Measurements from ENCODE around the gene ZNF41. TPM values are rescaled to one million over a fixed set of nuclear protein-coding genes. Genes with fewer than 3 reads are reported as not detected.
A peak's percentile ranks its signal among the peaks of the same experiment; 100 is the strongest.

The ZNF41 gene
- total and polyA plus RNA-seq, 2 of the 8 experiments (the other 6 are each of a cell fraction or from before 2014, with no cell fraction given): 1.8 to 5.3 TPM

GRCh38 chrX:47523713-47524166 is 40.7 kb upstream of the ZNF41 start:
- FAIRE-seq: no peak
- CTCF ChIA-PET (ENCODE audit: partially characterized antibody): interaction anchor here (0.7 to 5.7 kb wide), 22 partner anchors 8 to 362 kb away, joined by 3 to 33 read pairs (median 4); no protein-coding TSS in a partner anchor
- Histone ChIP-seq H3K23ac (ENCODE audit: insufficient read length) (no peak overlapping the region), H3K79me1 (ENCODE audit: low read depth, low read length) (no peaks in the 10 kb centered on the region), H3K79me2 (ENCODE audit: control insufficient read depth in 1 of 2, insufficient read depth in 2 of 2, low read length in 2 of 2) (no peaks in the 10 kb centered on the region), H3K4me2 (ENCODE audit: insufficient read depth in 1 of 2, low read depth in 2 of 2, low read length in 2 of 2) (peak overlapping the region; percentile 20 to 80), H2AFZ (ENCODE audit: low read length) (no peak overlapping the region), H3K4me3 (ENCODE audit: extremely low read depth in 1 of 4, insufficient read depth in 2 of 4, low read depth in 3 of 4, low read length in 4 of 4) (peak overlapping the region; percentile 20 to 68 (median 49)), H4K5ac (ENCODE audit: insufficient read length, low read depth, low read length) (no peak overlapping the region), H2AK5ac (ENCODE audit: low read depth, low read length) (no peak overlapping the region), H3K14ac (ENCODE audit: insufficient read length) (no peak overlapping the region), H3K4ac (replicated peaks; ENCODE audit: insufficient read length, low read depth, low read length) (no peak overlapping the region), H3K18ac (ENCODE audit: extremely low read depth, low read length) (no peak overlapping the region; the same call in 1 of the 2 replicates), H3K23me2 (ENCODE audit: low read depth, low read length) (peaks cover 2% of the 10 kb centered on the region; the same call in 1 of the 2 replicates), H3K9ac (replicated peaks in 1 of 4; ENCODE audit: extremely low read depth in 1 of 4, low read depth in 3 of 4, low read length in 3 of 4) (peak overlapping the region in 3 of 4 experiments; percentile 25 to 59 (median 47); a peak in 6 of 7 replicates), H3K36me3 (ENCODE audit: control insufficient read depth in 2 of 4, insufficient read depth in 4 of 4, low read length in 3 of 4) (no peaks in the 10 kb centered on the region), H2BK5ac (ENCODE audit: low read depth, low read length) (no peak overlapping the region), H3K56ac (replicated peaks; ENCODE audit: insufficient read length, low read depth, low read length) (no peak overlapping the region), H4K8ac (ENCODE audit: extremely low read depth, insufficient read depth, low read length) (no peak overlapping the region), H3K27ac (ENCODE audit: low read depth, low read length) (no peak overlapping the region), H4K91ac (replicated peaks; ENCODE audit: insufficient read length, low read length) (no peak overlapping the region), H4K20me1 (replicated peaks in 1 of 2; ENCODE audit: control insufficient read depth in 1 of 2, insufficient read depth in 2 of 2, low read length in 2 of 2) (no peaks in the 10 kb centered on the region), H2BK15ac (ENCODE audit: low read length) (no peak overlapping the region), H2BK12ac (ENCODE audit: low read depth, low read length) (no peak overlapping the region), H3K27me3 (replicated peaks in 1 of 4; ENCODE audit: control insufficient read depth in 3 of 4, extremely low read depth in 1 of 4, insufficient read depth in 3 of 4, low read length in 3 of 4) (peaks cover 0 to 3% (median 0%) of the 10 kb centered on the region in 4 experiments; a peak in 1 of 7 replicates), H2BK120ac (replicated peaks; ENCODE audit: low read depth, low read length) (no peak overlapping the region), H2BK20ac (ENCODE audit: low read length) (no peak overlapping the region), H3K4me1 (replicated peaks in 1 of 4; ENCODE audit: control insufficient read depth in 3 of 4, insufficient read depth in 4 of 4, low read length in 3 of 4) (peaks cover 0 to 3% (median 1%) of the 10 kb centered on the region in 4 experiments; a peak in 2 of 7 replicates), H3K9me3 (ENCODE audit: insufficient read depth in 2 of 2, low read depth in 1 of 2, low read length in 1 of 2) (no peaks in the 10 kb centered on the region)
- peak; percentile 33 for TF ChIP-seq KDM4A (IDR thresholded peaks at IDR 0.05; ENCODE audit: low read depth, low read length, severe bottlenecking)
- no peak for TF ChIP-seq CREB1 (IDR thresholded peaks at IDR 0.05)
- TF ChIP-seq POLR2A (IDR thresholded peaks at IDR 0.05; ENCODE audit: control extremely low read depth in 1 of 2, low read depth in 2 of 2, low read length in 2 of 2): no peak
- TF ChIP-seq SIRT6 (IDR thresholded peaks at IDR 0.05; ENCODE audit: low read length): no peak
- peak; percentile 62; the same call in 1 of the 2 replicates for TF ChIP-seq E2F6 (IDR thresholded peaks at IDR 0.05)
- TF ChIP-seq PHF8 (conservative IDR thresholded peaks at IDR 0.05; ENCODE audit: low read depth, low read length): peak; percentile 41
- TF ChIP-seq TCF12 (IDR thresholded peaks at IDR 0.05; ENCODE audit: low read depth, low read length): no peak
- 33% methylated on average over 3 of the region's 34 CpGs; no CpG with 5 or more reads in 1 of the 2 experiments for WGBS, 2 experiments (ENCODE audit: extremely low coverage in 1 of 2, insufficient coverage in 1 of 2, insufficient read length in 1 of 2, insufficient replicate concordance in 2 of 2, low coverage in 1 of 2, low lambda C conversion rate in 2 of 2, missing lambda C conversion rate in 1 of 2)
- DNase-seq (ENCODE audit: low read depth in 1 of 2, low spot score in 2 of 2): peak in 1 of 2 experiments; percentile 59
- POLR2A ChIA-PET (ENCODE audit: partially characterized antibody): interaction anchor here (0.6 to 1.2 kb wide), 7 partner anchors 10 to 300 kb away, joined by 3 to 6 read pairs (median 3); no protein-coding TSS in a partner anchor

Measured in H1 (cell line).